Activated CD4-positive, alpha-beta T cell treated with anti-CD3 and anti-CD28 coated beads, Interleukin-2, amount 10 ng/mL, durations not matched to agents 24 days and 14 days (primary cell): ENCODE results near the gene BTNL9. TPM values are rescaled to one million over a fixed set of nuclear protein-coding genes. Genes with fewer than 3 reads are reported as not detected.
A peak's percentile ranks its signal among the peaks of the same experiment; 100 is the strongest.
"Not testable (repeated sequence)": the region's sequence is repeated elsewhere in the genome, so short reads cannot be mapped to it uniquely, and the experiment has no call there.

Source experiments
- DNase-seq: peaks from one replicate; pipeline ENCODE4 v3.0.0; 2022
- H3K27ac Mint-ChIP-seq: one replicate; pipeline ENCODE4 v1.8.0; 2022; ENCODE audit warnings: mild to moderate bottlenecking, mixed read lengths
- H3K27me3 Mint-ChIP-seq: one replicate; pipeline ENCODE4 v1.8.0; 2022; ENCODE audit warnings: mixed read lengths
- H3K36me3 Mint-ChIP-seq: one replicate; pipeline ENCODE4 v1.8.0; 2022; ENCODE audit warnings: low read depth, mild to moderate bottlenecking, mixed read lengths
- H3K4me1 Mint-ChIP-seq: one replicate; pipeline ENCODE4 v1.8.0; 2021; ENCODE audit warnings: mixed read lengths
- H3K4me3 Mint-ChIP-seq: one replicate; pipeline ENCODE4 v1.8.0; 2022; ENCODE audit warnings: mild to moderate bottlenecking, moderate library complexity, mixed read lengths
- H3K9me3 Mint-ChIP-seq: one replicate; pipeline ENCODE4 v1.8.0; 2021; ENCODE audit warnings: mixed read lengths
- intact Hi-C: fragments of 100-400 bp; cut with micrococcal nuclease; formaldehyde crosslinking; loops from one replicate; pipeline ENCODE4 v1.15.1; 2023
- total RNA-seq: library from RNA; stranded (reverse); gene quantifications from 2 replicates; pipeline ENCODE4 v1.2.3, GENCODE V29; 2022

BTNL9 gene
- total RNA-seq, 1 donor from 2014 or later = 0.23 TPM

GRCh38 chr5:181087309-181087708 is 47.2 kb downstream of the BTNL9 start:
- no peak overlapping the region for H3K4me3 Mint-ChIP-seq
- peak; percentile 38 for DNase-seq
- H3K27me3 Mint-ChIP-seq = peaks cover 18% of the 10 kb centered on the region
- no peaks in the 10 kb centered on the region for H3K9me3 Mint-ChIP-seq
- no peak overlapping the region for H3K27ac Mint-ChIP-seq
- intact Hi-C loops = no loop called here
- no peaks in the 10 kb centered on the region for H3K36me3 Mint-ChIP-seq
- H3K4me1 Mint-ChIP-seq = no peaks in the 10 kb centered on the region

GRCh38 chr5:181088289-181088688 is 48.2 kb downstream of the BTNL9 start:
- intact Hi-C loops = no loop called here
- Mint-ChIP-seq H3K36me3 (no peaks in the 10 kb centered on the region), H3K9me3 (no peaks in the 10 kb centered on the region), H3K27ac (no peak overlapping the region), H3K27me3 (peaks cover 15% of the 10 kb centered on the region), H3K4me3 (no peak overlapping the region), H3K4me1 (no peaks in the 10 kb centered on the region)
- DNase-seq = peak; percentile 54

- no peaks in the 10 kb centered on the region for H3K4me1 Mint-ChIP-seq
- peak; percentile 33 for DNase-seq
- H3K36me3 Mint-ChIP-seq = no peaks in the 10 kb centered on the region
- no peaks in the 10 kb centered on the region for H3K9me3 Mint-ChIP-seq
- intact Hi-C loops = no loop called here
- H3K27me3 Mint-ChIP-seq = peaks cover 1% of the 10 kb centered on the region
- no peak overlapping the region for H3K4me3 Mint-ChIP-seq
- H3K27ac Mint-ChIP-seq = no peak overlapping the region
Measured at GRCh38 chr5:181092428-181092827, 52.4 kb downstream of the BTNL9 start.

GRCh38 chr5:181095162-181095561 is 55.1 kb downstream of the BTNL9 start:
- H3K4me3 Mint-ChIP-seq, H3K36me3 Mint-ChIP-seq, H3K27ac Mint-ChIP-seq, intact Hi-C loops, H3K9me3 Mint-ChIP-seq, DNase-seq, H3K4me1 Mint-ChIP-seq: not testable (repeated sequence)
- peaks cover 17% of the 10 kb centered on the region for H3K27me3 Mint-ChIP-seq

GRCh38 chr5:181096721-181097382 is 56.8 kb downstream of the BTNL9 start:
- intact Hi-C loops, H3K27ac Mint-ChIP-seq, H3K36me3 Mint-ChIP-seq, H3K4me3 Mint-ChIP-seq, H3K4me1 Mint-ChIP-seq, DNase-seq, H3K9me3 Mint-ChIP-seq: not testable (repeated sequence)
- peaks cover 19% of the 10 kb centered on the region for H3K27me3 Mint-ChIP-seq

GRCh38 chr5:181097383-181097753 is 57.3 kb downstream of the BTNL9 start:
- intact Hi-C loops, H3K27ac Mint-ChIP-seq, DNase-seq, H3K9me3 Mint-ChIP-seq, H3K4me3 Mint-ChIP-seq, H3K4me1 Mint-ChIP-seq, H3K36me3 Mint-ChIP-seq: not testable (repeated sequence)
- peaks cover 19% of the 10 kb centered on the region for H3K27me3 Mint-ChIP-seq

- intact Hi-C loops, H3K4me3 Mint-ChIP-seq, H3K4me1 Mint-ChIP-seq, H3K36me3 Mint-ChIP-seq, H3K9me3 Mint-ChIP-seq, H3K27ac Mint-ChIP-seq: not testable (repeated sequence)
- DNase-seq = peak; percentile 43
- H3K27me3 Mint-ChIP-seq = peaks cover 19% of the 10 kb centered on the region
Measured at GRCh38 chr5:181097759-181098491, 57.9 kb downstream of the BTNL9 start.

- peak; percentile 49 for DNase-seq
- H3K27me3 Mint-ChIP-seq = peaks cover 22% of the 10 kb centered on the region
- no peak overlapping the region for H3K4me3 Mint-ChIP-seq
- H3K9me3 Mint-ChIP-seq = no peaks in the 10 kb centered on the region
- peaks cover 1% of the 10 kb centered on the region for H3K4me1 Mint-ChIP-seq
- H3K27ac Mint-ChIP-seq = no peak overlapping the region
- intact Hi-C loops = no loop called here
- H3K36me3 Mint-ChIP-seq = no peaks in the 10 kb centered on the region
Measured at GRCh38 chr5:181098762-181099601, 58.9 kb downstream of the BTNL9 start.

GRCh38 chr5:181099602-181100086 is 59.6 kb downstream of the BTNL9 start:
- Mint-ChIP-seq H3K4me3 (no peak overlapping the region), H3K27ac (no peak overlapping the region), H3K27me3 (peaks cover 29% of the 10 kb centered on the region), H3K9me3 (no peaks in the 10 kb centered on the region), H3K36me3 (peaks cover 2% of the 10 kb centered on the region), H3K4me1 (peaks cover 4% of the 10 kb centered on the region)
- peak; percentile 50 for DNase-seq
- intact Hi-C loops = loop anchor here (10.0 kb wide), 1 partner anchor 65 kb away; no protein-coding TSS in a partner anchor

- DNase-seq = peak; percentile 57
- Mint-ChIP-seq H3K36me3 (peaks cover 2% of the 10 kb centered on the region), H3K27me3 (peaks cover 31% of the 10 kb centered on the region), H3K9me3 (no peaks in the 10 kb centered on the region), H3K27ac (no peak overlapping the region), H3K4me3 (no peak overlapping the region), H3K4me1 (peaks cover 4% of the 10 kb centered on the region)
- intact Hi-C loops = loop anchor here (10.0 kb wide), 1 partner anchor 65 kb away; no protein-coding TSS in a partner anchor
Measured at GRCh38 chr5:181100121-181100875, 60.2 kb downstream of the BTNL9 start.

GRCh38 chr5:181101030-181101641 is 61.1 kb downstream of the BTNL9 start:
- H3K4me3 Mint-ChIP-seq = not testable (repeated sequence)
- intact Hi-C loops = loop anchor here (10.0 kb wide), 1 partner anchor 64 kb away; no protein-coding TSS in a partner anchor

GRCh38 chr5:181101930-181102674 is 62.0 kb downstream of the BTNL9 start:
- H3K36me3 Mint-ChIP-seq, DNase-seq, H3K4me3 Mint-ChIP-seq, H3K4me1 Mint-ChIP-seq, H3K9me3 Mint-ChIP-seq, H3K27ac Mint-ChIP-seq: not testable (repeated sequence)
- intact Hi-C loops = loop anchor here (10.0 kb wide), 1 partner anchor 63 kb away; no protein-coding TSS in a partner anchor
- peaks cover 38% of the 10 kb centered on the region for H3K27me3 Mint-ChIP-seq

More at GRCh38 chr5:181101030-181101641, 61.1 kb downstream of the BTNL9 start:
- H3K9me3 Mint-ChIP-seq, H3K27ac Mint-ChIP-seq, H3K36me3 Mint-ChIP-seq, H3K4me1 Mint-ChIP-seq: not testable (repeated sequence)
- peaks cover 36% of the 10 kb centered on the region for H3K27me3 Mint-ChIP-seq
- DNase-seq = peak; percentile 17
